ENCODE results near the gene CDYL2.
"Not testable (repeated sequence)": the region's sequence is repeated elsewhere in the genome, so short reads cannot be mapped to it uniquely, and the experiment has no call there.

Gene CDYL2

GRCh38 chr16:80669673-80670072 is 134.7 kb downstream of the CDYL2 start:
- DNase-seq (ENCODE audit: low spot score): no peak

DNA sequence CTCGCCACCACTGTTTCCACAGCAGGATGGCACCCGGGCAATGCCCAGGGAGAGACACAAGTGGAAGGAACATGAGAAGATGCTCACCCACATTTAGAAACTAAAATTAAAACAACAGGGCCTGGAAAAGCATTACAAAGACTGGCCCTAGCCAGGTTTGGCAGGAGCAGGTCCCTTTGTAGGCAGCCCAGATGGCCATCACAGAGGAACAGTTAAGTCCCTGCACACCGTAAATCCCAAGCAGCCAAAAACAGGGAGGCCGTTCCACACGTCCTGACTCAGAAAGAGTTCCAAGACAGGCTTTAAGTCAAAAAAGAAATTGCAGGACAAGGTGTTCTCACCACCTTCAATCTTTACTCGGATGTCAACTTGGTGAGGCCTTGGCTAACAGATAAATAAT is 136.5 kb downstream of the CDYL2 start:
- DNase-seq (ENCODE audit: low spot score): no peak

GRCh38 chr16:80667251-80667560 is 137.2 kb downstream of the CDYL2 start:
- no peak for DNase-seq (ENCODE audit: low spot score)

DNA sequence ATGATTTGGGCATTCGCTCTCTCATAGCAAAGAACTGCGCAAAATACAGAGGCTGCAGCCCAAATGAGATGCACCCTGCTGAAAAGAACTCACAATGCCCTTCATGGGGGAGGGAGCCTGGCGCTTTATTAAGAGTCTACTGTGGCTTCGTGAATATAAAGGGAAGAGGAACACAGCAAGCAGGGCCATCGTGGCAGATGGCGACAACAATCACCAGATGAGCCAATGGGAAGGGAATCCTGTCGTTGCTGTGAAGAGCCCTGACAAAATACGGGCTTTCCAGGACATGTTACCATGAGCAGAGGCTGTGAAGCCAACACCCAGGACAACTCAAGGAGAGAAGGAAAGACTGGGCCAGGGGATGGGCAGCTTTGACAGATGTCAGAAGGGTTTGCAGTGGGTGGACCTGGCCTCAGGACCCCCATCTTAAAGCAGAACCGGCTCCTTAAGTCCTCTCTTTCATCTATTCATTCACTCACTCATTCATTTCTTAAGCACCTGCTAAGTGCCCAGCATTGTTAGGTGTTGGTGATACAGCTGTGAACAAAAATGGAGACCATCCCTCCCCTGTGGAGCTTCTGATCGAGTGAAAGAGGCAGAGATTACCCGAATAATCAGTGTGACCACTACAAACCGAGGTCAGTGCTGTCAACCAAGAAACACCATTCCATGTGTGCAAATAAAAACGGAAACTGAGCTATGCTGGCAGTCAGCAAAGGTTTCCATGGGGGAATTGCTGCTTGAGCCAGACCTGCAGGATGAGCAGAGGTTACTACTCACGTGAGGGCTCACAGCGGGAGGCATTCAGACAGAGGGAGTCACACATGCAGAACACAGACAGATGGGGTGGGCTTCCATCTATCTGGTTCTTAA is 137.8 kb downstream of the CDYL2 start:
- DNase-seq (ENCODE audit: low spot score): no peak

- no peak for DNase-seq (ENCODE audit: low spot score)
Measured at GRCh38 chr16:80665356-80665755, 139.0 kb downstream of the CDYL2 start.

DNA sequence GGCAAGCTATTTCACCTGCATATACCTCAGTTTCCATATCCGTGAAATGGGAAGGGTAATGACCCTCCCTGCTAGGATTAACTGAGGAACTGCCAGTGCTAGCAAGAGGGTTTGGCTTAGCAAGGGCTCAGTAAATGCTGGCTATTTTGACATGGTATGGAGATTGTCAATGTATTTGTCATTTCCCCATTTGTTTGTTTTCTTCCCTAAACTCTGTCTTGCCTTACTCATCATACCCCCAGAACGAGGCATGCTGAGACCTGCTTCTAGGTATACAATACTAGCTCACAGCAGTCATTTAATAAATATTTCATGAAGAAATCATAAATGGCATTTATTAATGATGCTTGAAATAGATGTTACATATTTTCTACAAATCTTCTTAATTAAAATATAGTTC is 139.6 kb downstream of the CDYL2 start:
- DNase-seq (ENCODE audit: low spot score): peak; percentile 20

- DNase-seq (ENCODE audit: low spot score): peak; percentile 29
Measured at GRCh38 chr16:80664226-80664625, 140.2 kb downstream of the CDYL2 start.

GRCh38 chr16:80663078-80663477 is 141.3 kb downstream of the CDYL2 start:
- DNase-seq (ENCODE audit: low spot score): no peak

DNA sequence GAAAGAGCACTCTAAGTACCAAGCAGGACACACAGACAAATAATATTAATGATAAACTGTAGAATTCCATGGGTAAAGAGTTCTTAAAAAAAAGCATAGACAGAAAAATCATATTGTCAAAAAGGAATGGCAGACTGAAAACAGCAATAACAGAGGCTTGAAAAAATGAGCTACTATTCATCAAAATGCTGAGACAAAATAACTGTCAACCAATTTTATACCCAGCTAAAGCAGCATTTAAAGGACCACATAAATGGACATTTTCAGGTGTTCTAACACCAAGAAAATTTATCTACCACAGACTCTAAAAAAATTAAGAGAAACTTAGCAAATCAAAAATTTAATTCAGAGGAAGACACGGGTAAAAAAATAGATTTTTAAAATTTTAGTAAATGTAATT is 144.5 kb downstream of the CDYL2 start:
- DNase-seq (ENCODE audit: low spot score): no peak

- DNase-seq (ENCODE audit: low spot score): no peak
Measured at GRCh38 chr16:80656711-80657150, 147.7 kb downstream of the CDYL2 start.

GRCh38 chr16:80656161-80656560 is 148.2 kb downstream of the CDYL2 start:
- no peak for DNase-seq (ENCODE audit: low spot score)

- DNase-seq (ENCODE audit: low spot score): no peak
Measured at GRCh38 chr16:80655751-80656150, 148.6 kb downstream of the CDYL2 start.

GRCh38 chr16:80654094-80654862 is 150.1 kb downstream of the CDYL2 start:
- no peak for DNase-seq (ENCODE audit: low spot score)

- no peak for DNase-seq (ENCODE audit: low spot score)
Measured at GRCh38 chr16:80652441-80652840, 152.0 kb downstream of the CDYL2 start.

DNA sequence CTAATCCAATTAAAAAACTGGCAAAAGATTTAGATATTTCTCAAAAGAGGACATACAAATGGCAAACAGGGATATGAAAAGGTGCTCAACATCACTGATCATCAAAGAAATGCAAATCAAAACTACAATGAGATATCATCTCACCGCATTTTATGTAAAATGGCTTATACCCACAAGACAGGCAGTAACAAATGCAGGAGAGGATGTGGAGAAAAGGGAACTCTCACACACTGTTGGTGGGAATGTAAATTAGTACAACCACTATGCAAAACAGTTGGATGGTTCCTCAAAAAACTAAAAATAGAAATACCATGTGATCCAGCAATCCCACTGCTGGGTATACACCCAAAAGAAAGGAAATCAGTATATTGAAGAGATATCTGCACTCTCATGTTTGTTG is 154.1 kb downstream of the CDYL2 start:
- DNase-seq (ENCODE audit: low spot score): not testable (repeated sequence)

- no peak for DNase-seq (ENCODE audit: low spot score)
Measured at GRCh38 chr16:80640316-80640715, 164.1 kb downstream of the CDYL2 start.

DNA sequence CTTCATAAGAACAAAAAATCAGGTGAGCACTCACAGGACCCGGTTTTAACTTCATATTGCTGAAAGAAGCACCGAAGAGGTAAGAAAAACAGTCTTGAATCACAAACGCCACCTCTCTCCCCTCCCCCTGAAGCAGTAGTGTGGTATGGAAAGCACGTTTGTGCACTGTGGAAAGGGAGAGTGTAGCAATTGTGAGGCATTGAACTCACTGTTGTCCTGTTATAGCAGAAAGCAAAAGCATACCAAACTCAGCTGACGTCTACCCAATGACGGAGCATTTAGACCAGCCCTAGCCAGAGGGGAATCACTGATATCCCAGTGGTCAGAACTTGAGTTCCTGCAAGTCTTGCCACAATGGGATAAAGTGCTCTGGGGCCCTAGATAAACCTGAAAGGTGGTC is 164.8 kb downstream of the CDYL2 start:
- no peak for DNase-seq (ENCODE audit: low spot score)

DNA sequence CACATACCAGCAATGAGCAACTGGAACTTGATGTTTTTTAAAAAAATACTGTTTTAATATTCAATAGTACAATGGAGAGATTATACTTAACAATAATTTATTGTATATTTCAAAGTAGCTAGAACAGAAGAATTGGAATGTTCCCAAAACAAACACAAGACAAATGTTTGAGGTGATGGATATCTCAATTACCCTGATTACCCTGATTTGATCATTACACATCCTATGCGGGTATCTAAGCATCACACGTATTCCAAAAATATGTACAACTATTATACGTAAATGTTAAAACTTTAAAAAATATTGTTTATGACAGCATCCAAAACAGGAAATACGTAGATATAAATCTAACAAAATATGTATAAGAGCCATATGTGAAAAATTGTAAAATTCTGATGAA is 166.8 kb downstream of the CDYL2 start:
- DNase-seq (ENCODE audit: low spot score): no peak

GRCh38 chr16:80631581-80631980 is 172.8 kb downstream of the CDYL2 start:
- DNase-seq (ENCODE audit: low spot score): no peak

- DNase-seq (ENCODE audit: low spot score): no peak
Measured at GRCh38 chr16:80628254-80628653, 176.1 kb downstream of the CDYL2 start.

- DNase-seq (ENCODE audit: low spot score): no peak
Measured at GRCh38 chr16:80627108-80627507, 177.3 kb downstream of the CDYL2 start.

DNA sequence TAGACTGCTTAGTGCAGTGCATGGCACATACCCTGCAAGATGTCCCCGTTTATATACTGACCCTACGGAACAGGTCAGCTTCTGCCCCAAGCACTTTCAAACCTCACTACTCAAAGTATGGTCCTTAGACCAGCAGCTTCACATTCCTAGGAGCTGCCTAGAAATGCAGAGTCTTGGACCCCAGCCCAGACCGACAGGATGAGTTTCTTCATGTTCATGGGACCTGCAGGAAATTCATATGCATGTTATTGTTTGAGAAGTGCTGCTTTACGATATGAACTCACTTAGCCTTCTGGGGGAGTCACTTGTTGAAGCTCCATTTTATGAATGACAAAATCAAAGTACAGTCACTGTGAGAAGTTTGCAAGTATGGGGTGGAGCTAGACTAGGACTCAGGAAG is 181.0 kb downstream of the CDYL2 start:
- DNase-seq (ENCODE audit: low spot score): peak; percentile 25

DNA sequence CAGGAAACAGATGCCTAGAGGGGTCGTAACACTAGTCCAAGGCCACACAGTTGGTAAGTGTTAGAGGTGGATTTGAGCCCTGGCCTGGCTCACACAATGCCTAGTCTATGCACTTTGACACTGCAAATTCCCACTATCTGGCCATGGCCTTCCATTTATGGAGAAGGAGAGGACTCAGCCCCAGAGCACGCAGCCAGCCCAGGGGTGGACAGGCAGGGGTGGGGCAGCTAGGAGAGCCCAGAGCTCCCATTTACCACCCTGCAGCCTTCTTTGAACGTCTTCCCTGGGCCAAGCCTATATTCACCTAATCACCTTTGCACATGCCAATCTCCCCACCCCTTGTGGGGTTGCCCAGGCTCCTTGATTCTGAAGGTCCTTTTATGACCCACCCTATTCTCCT is 182.4 kb downstream of the CDYL2 start:
- no peak for DNase-seq (ENCODE audit: low spot score)
